ENCODE results near the gene PRSS50. TPM values are rescaled to one million over a fixed set of nuclear protein-coding genes. Genes with fewer than 3 reads are reported as not detected.

PRSS50 gene
- total RNA-seq, 2 donors from 2014 or later = 0.14 to 0.80 TPM

DNA sequence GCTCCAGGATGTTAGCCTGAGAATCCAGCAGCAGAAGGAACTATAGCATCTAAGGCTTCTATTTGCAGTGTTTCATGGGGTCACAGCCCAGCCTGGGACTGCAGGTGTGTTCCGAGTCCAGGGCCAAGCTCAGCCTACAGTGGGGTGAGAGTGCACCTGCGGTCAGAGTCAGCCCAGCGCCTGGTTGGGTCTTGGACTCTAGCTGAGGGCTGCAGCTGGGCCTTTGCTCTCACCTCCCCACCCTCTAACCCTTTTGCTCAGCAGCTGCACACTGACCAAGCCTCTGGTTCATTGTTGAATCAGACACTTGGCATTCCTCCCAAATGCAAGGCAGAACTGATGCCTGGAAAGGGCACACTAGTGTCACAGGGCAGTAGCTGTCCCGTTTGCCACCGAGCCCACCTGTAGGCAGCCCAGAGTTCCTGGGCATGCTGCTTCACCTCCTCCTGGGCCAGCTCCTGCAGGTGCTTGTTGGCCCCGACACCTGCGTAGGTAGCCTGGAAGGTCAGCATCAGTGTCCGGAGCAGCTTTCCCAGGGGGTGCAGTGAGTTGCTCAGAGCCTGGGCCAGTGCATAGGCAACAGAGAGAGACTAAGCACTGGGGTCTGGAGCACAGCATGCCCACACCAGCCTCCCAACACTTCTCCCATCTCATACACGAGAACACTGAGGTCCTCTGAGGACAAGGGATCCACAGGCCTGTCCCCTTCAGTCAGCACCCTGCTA, 41.7 kb downstream of the PRSS50 start:
- no peaks in the 10 kb centered on the region for H3K27me3 ChIP-seq (replicated peaks; ENCODE audit: insufficient read depth)
- intact Hi-C loops (cut with DNase I) = no loop called here
- no peaks in the 10 kb centered on the region for H3K9me3 ChIP-seq
- TF ChIP-seq POLR2A (IDR thresholded peaks at IDR 0.05) (no peak), POLR2AphosphoS5 (IDR thresholded peaks at IDR 0.05) (no peak)
- TF ChIP-seq, protein P1, sequence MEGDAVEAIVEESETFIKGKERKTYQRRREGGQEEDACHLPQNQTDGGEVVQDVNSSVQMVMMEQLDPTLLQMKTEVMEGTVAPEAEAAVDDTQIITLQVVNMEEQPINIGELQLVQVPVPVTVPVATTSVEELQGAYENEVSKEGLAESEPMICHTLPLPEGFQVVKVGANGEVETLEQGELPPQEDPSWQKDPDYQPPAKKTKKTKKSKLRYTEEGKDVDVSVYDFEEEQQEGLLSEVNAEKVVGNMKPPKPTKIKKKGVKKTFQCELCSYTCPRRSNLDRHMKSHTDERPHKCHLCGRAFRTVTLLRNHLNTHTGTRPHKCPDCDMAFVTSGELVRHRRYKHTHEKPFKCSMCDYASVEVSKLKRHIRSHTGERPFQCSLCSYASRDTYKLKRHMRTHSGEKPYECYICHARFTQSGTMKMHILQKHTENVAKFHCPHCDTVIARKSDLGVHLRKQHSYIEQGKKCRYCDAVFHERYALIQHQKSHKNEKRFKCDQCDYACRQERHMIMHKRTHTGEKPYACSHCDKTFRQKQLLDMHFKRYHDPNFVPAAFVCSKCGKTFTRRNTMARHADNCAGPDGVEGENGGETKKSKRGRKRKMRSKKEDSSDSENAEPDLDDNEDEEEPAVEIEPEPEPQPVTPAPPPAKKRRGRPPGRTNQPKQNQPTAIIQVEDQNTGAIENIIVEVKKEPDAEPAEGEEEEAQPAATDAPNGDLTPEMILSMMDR (IDR thresholded peaks at IDR 0.05) = no peak
- no peak for DNase-seq (ENCODE audit: low spot score)
- no peaks in the 10 kb centered on the region for H3K36me3 ChIP-seq
- H3K4me3 ChIP-seq = no peak overlapping the region
- H3K4me1 ChIP-seq (replicated peaks) = no peaks in the 10 kb centered on the region
- no peak overlapping the region for H3K27ac ChIP-seq
- 64% methylated on average over 6 of the region's 9 CpGs for WGBS

DNA sequence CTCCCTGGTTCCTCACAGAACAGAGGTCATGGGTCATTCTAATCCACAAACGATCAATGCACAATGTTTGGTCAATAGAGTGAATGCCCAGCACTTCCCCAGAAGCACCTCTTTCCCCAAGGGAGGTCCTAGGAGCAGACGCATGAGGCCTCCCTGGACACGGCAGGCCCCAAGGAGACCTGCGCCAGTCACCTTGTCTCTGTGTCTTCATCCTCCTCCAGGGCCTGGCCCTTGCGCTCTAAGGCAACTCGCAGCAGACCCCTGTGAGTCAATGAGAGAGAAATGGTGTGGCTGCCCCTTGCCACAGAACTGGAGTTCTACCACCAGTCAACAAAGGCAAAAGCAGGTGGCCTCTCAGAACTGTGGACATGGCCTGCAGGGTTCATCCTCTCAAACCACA, 42.2 kb downstream of the PRSS50 start:
- Histone ChIP-seq H3K4me3 (no peak overlapping the region), H3K9me3 (no peaks in the 10 kb centered on the region), H3K4me1 (replicated peaks) (no peaks in the 10 kb centered on the region), H3K27ac (no peak overlapping the region), H3K27me3 (replicated peaks; ENCODE audit: insufficient read depth) (no peaks in the 10 kb centered on the region), H3K36me3 (no peaks in the 10 kb centered on the region)
- no peak for DNase-seq (ENCODE audit: low spot score)
- WGBS = 95% methylated on average over 6 of the region's 6 CpGs
- intact Hi-C loops (cut with DNase I) = no loop called here
- TF ChIP-seq POLR2A (IDR thresholded peaks at IDR 0.05) (no peak), POLR2AphosphoS5 (IDR thresholded peaks at IDR 0.05) (no peak)
- TF ChIP-seq, protein P1 (IDR thresholded peaks at IDR 0.05) = no peak

DNA sequence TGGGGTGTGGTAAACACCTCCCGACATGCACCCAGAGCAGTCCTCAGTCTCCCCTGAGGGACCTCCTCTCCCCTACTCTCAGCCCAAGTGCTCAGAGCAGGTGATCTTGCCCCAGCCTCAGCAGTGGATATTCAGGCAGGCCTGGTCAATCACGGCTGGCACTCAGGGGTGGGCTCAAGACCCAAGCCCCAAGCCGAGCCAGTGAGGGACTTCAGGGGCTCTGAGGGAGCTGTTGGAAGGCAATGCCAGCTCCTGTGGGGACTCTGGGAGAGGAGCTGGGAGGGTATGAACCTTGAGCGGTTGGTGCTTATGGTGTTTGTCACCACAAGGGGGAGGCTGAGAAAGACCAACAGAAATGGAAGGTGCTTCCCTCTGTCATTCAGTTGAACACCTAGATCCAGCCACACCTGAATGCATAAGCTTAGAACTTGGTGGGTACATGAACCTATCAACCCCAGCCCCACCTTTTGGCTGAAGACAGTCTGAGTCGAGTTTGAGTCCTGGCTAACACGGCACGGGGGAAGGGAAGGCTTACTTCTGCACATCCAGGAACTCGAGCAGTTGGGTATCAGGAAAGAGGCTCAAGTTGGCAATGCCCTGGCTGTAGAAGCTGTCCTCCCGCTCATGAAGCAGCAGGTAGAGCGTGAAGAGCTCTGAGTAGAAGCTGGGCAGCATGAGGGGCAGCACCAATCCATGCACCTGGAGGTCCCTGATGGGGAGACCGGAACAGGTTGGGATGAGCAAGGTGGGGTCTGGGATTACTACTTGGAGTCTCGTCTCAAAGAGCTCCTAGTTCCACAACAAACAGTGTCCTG, 43.4 kb downstream of the PRSS50 start:
- TF ChIP-seq, protein P1 (IDR thresholded peaks at IDR 0.05) = no peak
- TF ChIP-seq POLR2A (IDR thresholded peaks at IDR 0.05) = no peak
- TF ChIP-seq POLR2AphosphoS5 (IDR thresholded peaks at IDR 0.05) = no peak
- 92% methylated on average over 12 of the region's 12 CpGs for WGBS
- Histone ChIP-seq H3K27me3 (replicated peaks; ENCODE audit: insufficient read depth) (no peaks in the 10 kb centered on the region), H3K36me3 (no peaks in the 10 kb centered on the region), H3K4me1 (replicated peaks) (no peaks in the 10 kb centered on the region), H3K4me3 (no peak overlapping the region), H3K9me3 (no peaks in the 10 kb centered on the region), H3K27ac (no peak overlapping the region)
- intact Hi-C loops (cut with DNase I) = no loop called here
- no peak for DNase-seq (ENCODE audit: low spot score)

DNA sequence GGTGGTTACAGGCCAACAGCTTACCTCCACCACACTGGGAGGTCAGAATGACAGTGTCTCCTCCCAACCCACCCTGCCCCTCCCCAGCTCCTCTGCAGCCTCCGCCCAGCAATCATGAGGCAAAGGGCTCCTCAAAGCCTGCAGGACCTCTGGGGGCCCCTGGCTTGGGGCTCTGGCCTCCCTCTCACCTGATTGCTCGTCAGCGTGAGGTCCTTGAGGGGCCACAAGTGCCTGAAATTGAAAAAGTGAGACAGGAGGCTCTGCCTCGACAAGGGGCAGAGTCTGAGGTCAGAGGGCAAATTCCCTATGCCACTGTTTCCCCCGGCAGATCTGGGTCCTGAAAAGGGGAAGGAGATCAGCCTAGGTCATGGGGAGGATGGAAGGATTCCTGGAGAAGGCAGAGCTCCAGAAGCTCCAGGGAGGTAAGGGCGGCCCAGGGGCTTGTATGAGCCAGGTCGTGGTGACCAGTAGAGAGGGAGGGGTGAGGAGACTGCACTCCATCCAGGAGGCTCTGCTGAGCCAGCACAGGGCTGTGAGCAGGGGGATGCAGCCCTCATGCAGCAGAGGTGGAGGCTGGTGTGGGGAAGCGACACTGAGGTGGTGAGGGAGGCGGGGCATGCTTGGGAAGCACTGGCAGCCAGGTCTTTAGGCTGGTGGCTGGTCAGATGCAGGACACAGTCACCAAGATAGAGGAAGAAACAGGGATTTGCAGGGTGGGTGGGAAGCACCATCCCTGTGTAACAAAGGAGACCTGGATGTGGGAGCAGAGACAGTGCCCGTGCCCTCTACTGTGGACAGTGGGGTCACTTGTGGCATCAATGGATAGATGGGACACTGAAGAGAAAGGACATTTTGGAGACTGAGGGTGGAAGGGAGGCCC, 44.3 kb downstream of the PRSS50 start:
- DNase-seq (ENCODE audit: low spot score) = no peak
- intact Hi-C loops (cut with DNase I) = no loop called here
- H3K4me1 ChIP-seq (replicated peaks) = no peaks in the 10 kb centered on the region
- H3K36me3 ChIP-seq = no peaks in the 10 kb centered on the region
- WGBS = 90% methylated on average over 10 of the region's 10 CpGs
- H3K9me3 ChIP-seq = no peaks in the 10 kb centered on the region
- no peak overlapping the region for H3K4me3 ChIP-seq
- no peaks in the 10 kb centered on the region for H3K27me3 ChIP-seq (replicated peaks; ENCODE audit: insufficient read depth)
- TF ChIP-seq, protein P1 (IDR thresholded peaks at IDR 0.05) = no peak
- TF ChIP-seq POLR2AphosphoS5 (IDR thresholded peaks at IDR 0.05) (no peak), POLR2A (IDR thresholded peaks at IDR 0.05) (no peak)
- H3K27ac ChIP-seq = no peak overlapping the region

Data from prostate gland (tissue), 2 donors.